H1 (cell line): ENCODE results near the gene C20orf141. TPM values are rescaled to one million over a fixed set of nuclear protein-coding genes. Genes with fewer than 3 reads are reported as not detected.

ENCODE experiments used
- CHD7 ChIP-seq: fragments of 300-600 bp; sonication (generic); IDR thresholded peaks from 2 replicates; pipeline ENCODE4 v1.7.1; 2012; ENCODE audit warnings: low read length, moderate library complexity, mild to moderate bottlenecking, inconsistent platforms; ENCODE audit not compliant: insufficient replicate concordance
- E2F6 ChIP-seq: IDR thresholded peaks from 2 replicates; pipeline ENCODE4 v1.6.1; 2012; ENCODE audit warnings: inconsistent platforms
- FOSL1 ChIP-seq: IDR thresholded peaks from 2 replicates; pipeline ENCODE4 v1.6.1; 2011; ENCODE audit warnings: mild to moderate bottlenecking, low read depth, low read length, moderate library complexity; ENCODE audit not compliant: insufficient read depth
- JUN ChIP-seq: IDR thresholded peaks from 2 replicates; pipeline ENCODE4 v1.6.1; 2011; ENCODE audit warnings: low read depth, mild to moderate bottlenecking, improper control_type of control experiment, low read length
- PHF8 ChIP-seq: fragments of 200-600 bp; sonication (generic); conservative IDR thresholded peaks from 2 replicates; pipeline ENCODE4 v1.7.1; 2012; ENCODE audit warnings: low read depth, mild to moderate bottlenecking, inconsistent platforms, low read length, moderate library complexity
- polyA plus RNA-seq, 7 experiments: library from polyadenylated mRNA; depleted of rRNA in 3 of 7; stranded (reverse) in 5 of 7; unstranded in 2 of 7; fragments of >200 nt in 5 of 7; fragments of 200-250 nt in 2 of 7; gene quantifications; 1 replicate in 5 of 7; 2 replicates in 1 of 7; 4 replicates in 1 of 7; pipeline versions ENCODE4 v1.2.1 to v1.2.3, GENCODE V29; 2011 to 2013; ENCODE audit warnings: missing spikeins in 2 of 7, mixed read lengths in 2 of 7
- total RNA-seq: library from RNA; stranded (reverse); fragmentation: NEBNext Ultra II Directional; extraction: Animal tissue kit (Norgen Biotek cat#: 25700); gene quantifications from 2 replicates; pipeline ENCODE4 v1.2.1, GENCODE V29; 2021

C20orf141 gene
- total and polyA plus RNA-seq, 2 of the 8 experiments (the other 6 are each of a cell fraction or from before 2014, with no cell fraction given): not detected

- TF ChIP-seq CHD7 (no peak), FOSL1 (no peak), E2F6 (no peak), PHF8 (no peak), JUN (no peak)
Measured at GRCh38 chr20:2817341-2817726, 2.5 kb downstream of the C20orf141 start (continued).
